DOHH2 (cell line): ENCODE results near the gene MTMR10.

Experiments
- H3F3A ChIP-seq: fragments of 200-600 bp; sonication (generic), shearing (Covaris generic); 2 replicates; pipeline ENCODE4 v1.6.0; 2016; ENCODE audit warnings: antibody characterized with exemption, mild to moderate bottlenecking; ENCODE audit not compliant: control insufficient read depth, insufficient read depth
- H3K27ac ChIP-seq: fragments of 200-600 bp; sonication (generic); 2 replicates; pipeline ENCODE4 v1.5.1; 2014; ENCODE audit warnings: low read depth, mild to moderate bottlenecking, low read length, moderate library complexity
- H3K27me3 ChIP-seq: fragments of 200-600 bp; sonication (generic); 2 replicates; pipeline ENCODE4 v1.6.1; 2014; ENCODE audit warnings: mild to moderate bottlenecking, low read length, mixed read lengths; ENCODE audit not compliant: control insufficient read depth
- H3K36me3 ChIP-seq: fragments of 200-600 bp; sonication (generic); 2 replicates; pipeline ENCODE4 v1.6.1; 2014; ENCODE audit warnings: mild to moderate bottlenecking, low read length, moderate library complexity, mixed read lengths; ENCODE audit not compliant: control insufficient read depth
- H3K4me1 ChIP-seq: fragments of 200-600 bp; sonication (generic); 2 replicates; pipeline ENCODE4 v1.6.1; 2014; ENCODE audit warnings: mild to moderate bottlenecking, low read length, mixed read lengths; ENCODE audit not compliant: control insufficient read depth
- H3K4me2 ChIP-seq: fragments of 200-600 bp; sonication (generic); 2 replicates; pipeline ENCODE4 v1.6.0; 2014; ENCODE audit warnings: mild to moderate bottlenecking, low read length, moderate library complexity
- H3K4me3 ChIP-seq: fragments of 200-600 bp; sonication (generic); 2 replicates; pipeline ENCODE4 v1.5.1; 2014; ENCODE audit warnings: mild to moderate bottlenecking, low read length, mixed read lengths
- H3K79me2 ChIP-seq: fragments of 200-600 bp; sonication (generic); 2 replicates; pipeline ENCODE4 v1.6.1; 2014; ENCODE audit warnings: mild to moderate bottlenecking, low read length, mixed read lengths; ENCODE audit not compliant: control insufficient read depth
- H3K9me2 ChIP-seq: fragments of 200-600 bp; sonication (generic); replicated peaks from 2 replicates; pipeline ENCODE4 v1.6.1; 2014; ENCODE audit warnings: mild to moderate bottlenecking, low read length, mixed read lengths; ENCODE audit not compliant: control insufficient read depth
- H3K9me3 ChIP-seq: fragments of 200-600 bp; sonication (generic); 2 replicates; pipeline ENCODE4 v1.6.1; 2014; ENCODE audit warnings: antibody characterized with exemption, low read length, mixed read lengths; ENCODE audit not compliant: control insufficient read depth, insufficient read depth
- H4K20me1 ChIP-seq: fragments of 200-600 bp; sonication (generic); 2 replicates; pipeline ENCODE4 v1.6.0; 2014; ENCODE audit warnings: low read depth, mild to moderate bottlenecking, antibody characterized with exemption, low read length, moderate library complexity; ENCODE audit not compliant: control insufficient read depth, insufficient read depth
- EZH2phosphoT487 ChIP-seq: fragments of 200-600 bp; sonication (generic); IDR thresholded peaks from 2 replicates; pipeline ENCODE4 v1.6.1; 2017; ENCODE audit warnings: borderline replicate concordance, mild to moderate bottlenecking, antibody characterized with exemption, low read length, moderate library complexity, mixed read lengths
- TF ChIP-seq, protein P1 (sequence below): fragments of 200-600 bp; sonication (generic); IDR thresholded peaks from one replicate; pipeline ENCODE4 v1.5.1; 2014; ENCODE audit warnings: antibody characterized with exemption, mild to moderate bottlenecking, low read depth, low read length; ENCODE audit not compliant: poor library complexity, severe bottlenecking

MTMR10 gene

DNA sequence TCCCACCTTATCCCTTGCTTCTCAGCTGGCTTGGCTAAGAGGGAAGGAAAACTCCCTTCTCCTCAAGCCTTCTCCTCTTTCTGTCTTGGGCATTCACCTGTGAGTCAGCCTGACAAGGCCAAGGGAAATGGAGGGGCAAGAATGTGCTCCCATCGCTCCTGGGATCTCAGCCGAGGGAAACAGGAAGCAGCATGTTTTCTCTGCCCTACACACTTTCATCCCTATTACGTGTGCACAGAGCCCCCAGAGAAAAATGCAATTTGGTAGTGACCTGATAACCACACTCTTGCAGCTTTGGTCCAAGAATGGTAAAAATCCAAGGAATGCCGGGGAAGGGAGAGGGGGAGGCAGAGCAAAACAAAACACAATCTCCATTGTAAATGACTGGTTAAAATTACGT, 32.9 kb upstream of the MTMR10 start:
- H3K27me3 ChIP-seq, result peaks cover 21% of the 10 kb centered on the region
- no peaks in the 10 kb centered on the region for H3F3A ChIP-seq
- H3K9me2 ChIP-seq, result no peaks in the 10 kb centered on the region
- no peaks in the 10 kb centered on the region for H3K36me3 ChIP-seq
- TF ChIP-seq EZH2phosphoT487, result no peak
- TF ChIP-seq, protein P1, sequence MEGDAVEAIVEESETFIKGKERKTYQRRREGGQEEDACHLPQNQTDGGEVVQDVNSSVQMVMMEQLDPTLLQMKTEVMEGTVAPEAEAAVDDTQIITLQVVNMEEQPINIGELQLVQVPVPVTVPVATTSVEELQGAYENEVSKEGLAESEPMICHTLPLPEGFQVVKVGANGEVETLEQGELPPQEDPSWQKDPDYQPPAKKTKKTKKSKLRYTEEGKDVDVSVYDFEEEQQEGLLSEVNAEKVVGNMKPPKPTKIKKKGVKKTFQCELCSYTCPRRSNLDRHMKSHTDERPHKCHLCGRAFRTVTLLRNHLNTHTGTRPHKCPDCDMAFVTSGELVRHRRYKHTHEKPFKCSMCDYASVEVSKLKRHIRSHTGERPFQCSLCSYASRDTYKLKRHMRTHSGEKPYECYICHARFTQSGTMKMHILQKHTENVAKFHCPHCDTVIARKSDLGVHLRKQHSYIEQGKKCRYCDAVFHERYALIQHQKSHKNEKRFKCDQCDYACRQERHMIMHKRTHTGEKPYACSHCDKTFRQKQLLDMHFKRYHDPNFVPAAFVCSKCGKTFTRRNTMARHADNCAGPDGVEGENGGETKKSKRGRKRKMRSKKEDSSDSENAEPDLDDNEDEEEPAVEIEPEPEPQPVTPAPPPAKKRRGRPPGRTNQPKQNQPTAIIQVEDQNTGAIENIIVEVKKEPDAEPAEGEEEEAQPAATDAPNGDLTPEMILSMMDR, result no peak
- H4K20me1 ChIP-seq, result no peaks in the 10 kb centered on the region
- no peaks in the 10 kb centered on the region for H3K4me1 ChIP-seq
- H3K4me3 ChIP-seq, result no peak overlapping the region
- H3K79me2 ChIP-seq, result no peaks in the 10 kb centered on the region
- no peaks in the 10 kb centered on the region for H3K9me3 ChIP-seq
- no peak overlapping the region for H3K4me2 ChIP-seq
- H3K27ac ChIP-seq, result no peak overlapping the region

DNA sequence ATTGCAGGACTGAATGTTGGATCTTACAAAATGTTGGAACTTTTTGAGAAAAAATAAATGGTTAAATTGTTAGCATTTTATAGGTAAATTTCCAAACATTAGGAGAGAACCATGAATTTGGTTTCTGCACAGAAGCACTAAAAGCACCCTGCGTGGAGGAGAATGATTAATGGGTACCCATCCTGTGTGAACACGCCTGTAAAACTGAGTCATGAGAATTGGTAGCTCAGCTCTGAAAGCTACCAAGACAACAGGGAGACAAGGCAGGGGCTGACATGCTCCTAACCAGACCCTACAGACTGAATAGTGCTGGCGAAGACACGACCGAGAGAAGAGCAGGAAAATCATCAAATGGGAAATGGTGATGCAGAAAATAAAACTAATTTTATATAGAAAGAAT, 32.4 kb upstream of the MTMR10 start:
- Histone ChIP-seq H3K36me3 (no peaks in the 10 kb centered on the region), H3K27me3 (peaks cover 18% of the 10 kb centered on the region), H4K20me1 (no peaks in the 10 kb centered on the region), H3K9me2 (no peaks in the 10 kb centered on the region), H3F3A (no peaks in the 10 kb centered on the region), H3K4me2 (no peak overlapping the region), H3K9me3 (no peaks in the 10 kb centered on the region), H3K27ac (no peak overlapping the region), H3K4me1 (no peaks in the 10 kb centered on the region), H3K79me2 (no peaks in the 10 kb centered on the region), H3K4me3 (no peak overlapping the region)
- no peak for TF ChIP-seq EZH2phosphoT487
- TF ChIP-seq, protein P1, result no peak

DNA sequence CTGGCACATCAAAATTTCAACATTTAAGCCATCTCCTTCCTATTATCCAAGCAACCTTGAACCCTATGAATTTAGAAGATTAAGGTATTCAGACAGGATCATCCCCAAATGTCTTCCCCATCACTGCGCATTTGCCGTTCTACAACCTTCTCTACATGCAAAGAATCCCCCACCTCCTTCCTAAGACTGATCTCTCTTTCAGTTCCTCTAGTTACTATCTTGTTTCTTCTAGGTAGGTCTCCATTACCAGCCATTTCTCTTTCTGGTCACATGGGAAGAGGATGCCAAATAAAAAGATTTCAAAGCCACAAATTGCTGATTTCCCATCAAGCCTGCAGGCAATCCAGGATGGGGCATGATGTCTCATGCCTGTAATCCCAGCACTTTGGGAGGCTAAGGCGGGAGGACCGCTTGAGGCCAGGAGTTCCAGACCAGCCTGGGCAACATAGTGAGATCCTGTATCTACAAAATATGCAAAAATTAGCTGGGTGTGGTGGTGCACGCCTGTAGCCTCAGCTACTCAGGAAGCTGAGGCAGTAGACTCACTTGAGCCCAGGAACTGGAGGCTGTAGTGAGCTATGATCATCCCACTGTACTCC, 29.7 kb upstream of the MTMR10 start:
- H3K36me3 ChIP-seq, result no peaks in the 10 kb centered on the region
- no peaks in the 10 kb centered on the region for H4K20me1 ChIP-seq
- no peaks in the 10 kb centered on the region for H3K9me3 ChIP-seq
- H3F3A ChIP-seq, result no peaks in the 10 kb centered on the region
- H3K79me2 ChIP-seq, result no peaks in the 10 kb centered on the region
- H3K27me3 ChIP-seq, result peaks cover 8% of the 10 kb centered on the region
- no peaks in the 10 kb centered on the region for H3K4me1 ChIP-seq
- H3K4me3 ChIP-seq, result no peak overlapping the region
- no peaks in the 10 kb centered on the region for H3K9me2 ChIP-seq
- H3K4me2 ChIP-seq, result no peak overlapping the region
- TF ChIP-seq EZH2phosphoT487, result no peak
- TF ChIP-seq, protein P1, result no peak
- H3K27ac ChIP-seq, result no peak overlapping the region
